WTC11 (cell line): Measurements from ENCODE around the gene SLC10A7. TPM values are rescaled to one million over a fixed set of nuclear protein-coding genes. Genes with fewer than 3 reads are reported as not detected.

Source experiments
- ATAC-seq: fragments of 200-7000 bp; cut with Tn5 transposase; 2 replicates; pipeline ENCODE4 v1.10.0; 2021; ENCODE audit warnings: mild to moderate bottlenecking, moderate library complexity
- CTCF ChIA-PET: fragments of 300-600 bp; sonication (Branson Sonifier 250); formaldehyde crosslinking; loops from one replicate; lab custom pipeline; 2021; ENCODE audit warnings: antibody characterized with exemption; lab: Charles Lee
- POLR2A ChIA-PET: fragments of 350-600 bp; sonication (Branson Sonifier 250); formaldehyde crosslinking; loops from one replicate; lab custom pipeline; 2021; ENCODE audit warnings: antibody characterized with exemption; lab: Charles Lee
- DNase-seq: peaks from one replicate; pipeline ENCODE4 v3.0.0; 2021; ENCODE audit warnings: low spot score
- H3K27ac Mint-ChIP-seq: 2 replicates; pipeline ENCODE4 v1.8.0; 2021; ENCODE audit warnings: mixed read lengths
- H3K27me3 Mint-ChIP-seq: 2 replicates; pipeline ENCODE4 v1.8.0; 2021; ENCODE audit warnings: low read depth, mild to moderate bottlenecking, moderate library complexity, mixed read lengths
- H3K36me3 Mint-ChIP-seq: 2 replicates; pipeline ENCODE4 v1.8.0; 2021; ENCODE audit warnings: mixed read lengths
- H3K4me1 Mint-ChIP-seq: 2 replicates; pipeline ENCODE4 v1.8.0; 2022; ENCODE audit warnings: mixed read lengths
- H3K4me3 Mint-ChIP-seq: 2 replicates; pipeline ENCODE4 v1.8.0; 2021; ENCODE audit warnings: mild to moderate bottlenecking, moderate library complexity, mixed read lengths
- H3K9me3 Mint-ChIP-seq: 2 replicates; pipeline ENCODE4 v1.8.0; 2021; ENCODE audit warnings: mixed read lengths
- ATF1 ChIP-seq: sonication (generic); formaldehyde crosslinking; IDR thresholded peaks from 2 replicates; pipeline ENCODE4 v1.8.1; 2023; ENCODE audit warnings: mild to moderate bottlenecking, moderate library complexity, missing genetic modification reagents
- ATF2 ChIP-seq: sonication (generic); formaldehyde crosslinking; IDR thresholded peaks from 2 replicates; pipeline ENCODE4 v1.8.1; 2022; ENCODE audit warnings: low read depth, missing genetic modification reagents, borderline replicate concordance
- CTCF ChIP-seq: fragments of 200-600 bp; IDR thresholded peaks from 2 replicates; pipeline ENCODE4 v1.8.0; 2022; ENCODE audit warnings: antibody characterized with exemption
- E2F5 ChIP-seq: sonication (generic); formaldehyde crosslinking; IDR thresholded peaks from 2 replicates; pipeline ENCODE4 v1.8.1; 2022; ENCODE audit warnings: mild to moderate bottlenecking, moderate library complexity, missing genetic modification reagents
- EMX1 ChIP-seq: fragments of 250-450 bp; sonication (Bioruptor Pico); IDR thresholded peaks from 2 replicates; pipeline ENCODE4 v1.8.0; 2021; ENCODE audit warnings: mild to moderate bottlenecking
- ERG ChIP-seq: fragments of 250-450 bp; sonication (Bioruptor Pico); IDR thresholded peaks from 2 replicates; pipeline ENCODE4 v1.8.0; 2021; ENCODE audit warnings: mild to moderate bottlenecking
- ESRRA ChIP-seq: sonication (generic); formaldehyde crosslinking; IDR thresholded peaks from 2 replicates; pipeline ENCODE4 v1.8.1; 2022; ENCODE audit warnings: mild to moderate bottlenecking, missing genetic modification reagents, borderline replicate concordance
- FOXJ3 ChIP-seq: sonication (generic); formaldehyde crosslinking; IDR thresholded peaks from 2 replicates; pipeline ENCODE4 v1.9.0; 2021; ENCODE audit warnings: missing genetic modification reagents, mild to moderate bottlenecking, borderline replicate concordance
- FOXK1 ChIP-seq: sonication (generic); formaldehyde crosslinking; IDR thresholded peaks from 2 replicates; pipeline ENCODE4 v1.8.0; 2022; ENCODE audit warnings: mild to moderate bottlenecking, moderate library complexity, missing genetic modification reagents
- GRHL2 ChIP-seq: fragments of 250-450 bp; sonication (Bioruptor Pico); IDR thresholded peaks from 2 replicates; pipeline ENCODE4 v1.8.0; 2022; ENCODE audit warnings: mild to moderate bottlenecking, moderate library complexity; ENCODE audit not compliant: insufficient replicate concordance, severe bottlenecking
- HMGA2 ChIP-seq: fragments of 250-450 bp; sonication (Bioruptor Pico); IDR thresholded peaks from 2 replicates; pipeline ENCODE4 v1.4.0; 2021; ENCODE audit warnings: mild to moderate bottlenecking, moderate library complexity
- KAT7 ChIP-seq: sonication (generic); formaldehyde crosslinking; IDR thresholded peaks from 2 replicates; pipeline ENCODE4 v1.8.1; 2023; ENCODE audit warnings: missing genetic modification reagents, mild to moderate bottlenecking, borderline replicate concordance
- NR2C2 ChIP-seq: sonication (generic); formaldehyde crosslinking; IDR thresholded peaks from 2 replicates; pipeline ENCODE4 v1.8.0; 2022; ENCODE audit warnings: mild to moderate bottlenecking, missing genetic modification reagents
- PRRX2 ChIP-seq: fragments of 250-450 bp; sonication (Bioruptor Pico); IDR thresholded peaks from 2 replicates; pipeline ENCODE4 v1.8.0; 2021; ENCODE audit warnings: mild to moderate bottlenecking
- SMAD4 ChIP-seq: sonication (generic); formaldehyde crosslinking; IDR thresholded peaks from 2 replicates; pipeline ENCODE4 v1.8.0; 2022; ENCODE audit warnings: mild to moderate bottlenecking, missing genetic modification reagents
- USF2 ChIP-seq: sonication (generic); formaldehyde crosslinking; IDR thresholded peaks from 2 replicates; pipeline ENCODE4 v1.8.1; 2023; ENCODE audit warnings: mild to moderate bottlenecking, missing genetic modification reagents, moderate library complexity
- ZBTB21 ChIP-seq: sonication (generic); formaldehyde crosslinking; IDR thresholded peaks from 2 replicates; pipeline ENCODE4 v1.8.1; 2023; ENCODE audit warnings: mild to moderate bottlenecking, missing genetic modification reagents, borderline replicate concordance
- ZNF121 ChIP-seq: sonication (generic); formaldehyde crosslinking; IDR thresholded peaks from 2 replicates; pipeline ENCODE4 v1.8.0; 2023; ENCODE audit warnings: missing genetic modification reagents
- ZNF138 ChIP-seq: sonication (generic); formaldehyde crosslinking; conservative IDR thresholded peaks from 2 replicates; pipeline ENCODE4 v1.8.1; 2022; ENCODE audit warnings: mild to moderate bottlenecking, moderate library complexity, missing genetic modification reagents
- ZNF263 ChIP-seq: sonication (generic); formaldehyde crosslinking; IDR thresholded peaks from 2 replicates; pipeline ENCODE4 v1.8.1; 2022; ENCODE audit warnings: low read depth, mild to moderate bottlenecking, moderate library complexity, missing genetic modification reagents
- ZNF317 ChIP-seq: sonication (generic); formaldehyde crosslinking; IDR thresholded peaks from 2 replicates; pipeline ENCODE4 v1.8.1; 2023; ENCODE audit warnings: low read depth, mild to moderate bottlenecking, moderate library complexity, missing genetic modification reagents, borderline replicate concordance
- ZNF396 ChIP-seq: fragments of 250-450 bp; sonication (Bioruptor Pico); IDR thresholded peaks from 2 replicates; pipeline ENCODE4 v1.8.0; 2021; ENCODE audit warnings: mild to moderate bottlenecking, moderate library complexity, borderline replicate concordance
- total RNA-seq: library from RNA; stranded (reverse); gene quantifications from 3 replicates; pipeline ENCODE4 v1.2.3, GENCODE V29; 2021

Gene SLC10A7
- total RNA-seq, 1 experiment from 2014 or later = 5.0 TPM

GRCh38 chr4:146453181-146453807, 68.4 kb downstream of the SLC10A7 start (continued):
- TF ChIP-seq ZNF263 (CRISPR knock-in tag) (no peak), ATF1 (no peak), NR2C2 (no peak), ATF2 (no peak), FOXK1 (CRISPR knock-in tag) (no peak), PRRX2 (CRISPR knock-in tag) (no peak), SMAD4 (CRISPR knock-in tag) (no peak), EMX1 (CRISPR knock-in tag) (no peak), FOXJ3 (CRISPR knock-in tag) (no peak), GRHL2 (no peak), ZNF396 (CRISPR knock-in tag) (no peak), ZNF138 (CRISPR knock-in tag) (no peak)

GRCh38 chr4:146450524-146450923, 71.2 kb downstream of the SLC10A7 start:
- H3K4me3 Mint-ChIP-seq = no peak overlapping the region
- H3K4me1 Mint-ChIP-seq = peaks cover 9% of the 10 kb centered on the region
- H3K9me3 Mint-ChIP-seq = no peaks in the 10 kb centered on the region
- H3K27ac Mint-ChIP-seq = no peak overlapping the region
- DNase-seq (no peak), ATAC-seq (no peak)
- H3K36me3 Mint-ChIP-seq = no peaks in the 10 kb centered on the region
- ChIA-PET POLR2A (no interaction called here), CTCF (no interaction called here)
- no peaks in the 10 kb centered on the region for H3K27me3 Mint-ChIP-seq
- TF ChIP-seq PRRX2 (CRISPR knock-in tag) (no peak), HMGA2 (no peak), KAT7 (no peak), ATF2 (no peak), CTCF (no peak), USF2 (CRISPR knock-in tag) (no peak), E2F5 (CRISPR knock-in tag) (no peak), ZNF121 (CRISPR knock-in tag) (no peak), ZNF317 (CRISPR knock-in tag) (no peak)

GRCh38 chr4:146446555-146446954, 75.2 kb downstream of the SLC10A7 start:
- 0 out of 2 replicates have a peak, but pooled peaks cover 8% of the 10 kb centered on the region for H3K4me1 Mint-ChIP-seq
- no peak overlapping the region for H3K4me3 Mint-ChIP-seq
- H3K9me3 Mint-ChIP-seq = no peaks in the 10 kb centered on the region
- DNase-seq (no peak), ATAC-seq (no peak)
- H3K27me3 Mint-ChIP-seq = no peaks in the 10 kb centered on the region
- ChIA-PET CTCF (no interaction called here), POLR2A (no interaction called here)
- H3K27ac Mint-ChIP-seq = no peak overlapping the region
- H3K36me3 Mint-ChIP-seq = no peaks in the 10 kb centered on the region
- TF ChIP-seq ESRRA (CRISPR knock-in tag) (no peak), ATF2 (no peak), ERG (CRISPR knock-in tag) (no peak), ZBTB21 (no peak)
